Type B pancreatic cell (in vitro differentiated cells): ENCODE data around the gene LMCD1. TPM values are rescaled to one million over a fixed set of nuclear protein-coding genes. Genes with fewer than 3 reads are reported as not detected.
A peak's percentile ranks its signal among the peaks of the same experiment; 100 is the strongest.

Experiments used
- DNase-seq: peaks from one replicate; pipeline ENCODE4 v3.0.0; 2021; ENCODE audit warnings: mixed read lengths; ENCODE audit not compliant: unreplicated experiment; ENCODE audit errors: extremely low spot score
- H3K27ac Mint-ChIP-seq: 2 replicates; pipeline ENCODE4 v1.8.0; 2021; ENCODE audit warnings: mild to moderate bottlenecking, mixed read lengths
- H3K27me3 Mint-ChIP-seq: 2 replicates; pipeline ENCODE4 v1.8.0; 2021; ENCODE audit warnings: mixed read lengths
- H3K36me3 Mint-ChIP-seq: 2 replicates; pipeline ENCODE4 v1.8.0; 2021; ENCODE audit warnings: mixed read lengths
- H3K4me1 Mint-ChIP-seq: one replicate; pipeline ENCODE4 v1.8.0; 2021; ENCODE audit warnings: mixed read lengths; ENCODE audit not compliant: unreplicated experiment
- H3K4me3 Mint-ChIP-seq: 2 replicates; pipeline ENCODE4 v1.8.0; 2021; ENCODE audit warnings: mild to moderate bottlenecking, mixed read lengths
- H3K9me3 Mint-ChIP-seq: 2 replicates; pipeline ENCODE4 v1.8.0; 2021; ENCODE audit warnings: mixed read lengths
- total RNA-seq: library from RNA; stranded (reverse); gene quantifications from 2 replicates; pipeline ENCODE4 v1.2.1, GENCODE V29; 2021; ENCODE audit warnings: low replicate concordance
- TF ChIP-seq, protein P1 (sequence below): fragments of 200-600 bp; sonication (generic); conservative IDR thresholded peaks from 2 replicates; pipeline ENCODE4 v1.5.0; 2021; ENCODE audit warnings: antibody characterized with exemption, mild to moderate bottlenecking

Gene LMCD1
- total RNA-seq, 1 donor from 2014 or later = 33.1 TPM

DNA sequence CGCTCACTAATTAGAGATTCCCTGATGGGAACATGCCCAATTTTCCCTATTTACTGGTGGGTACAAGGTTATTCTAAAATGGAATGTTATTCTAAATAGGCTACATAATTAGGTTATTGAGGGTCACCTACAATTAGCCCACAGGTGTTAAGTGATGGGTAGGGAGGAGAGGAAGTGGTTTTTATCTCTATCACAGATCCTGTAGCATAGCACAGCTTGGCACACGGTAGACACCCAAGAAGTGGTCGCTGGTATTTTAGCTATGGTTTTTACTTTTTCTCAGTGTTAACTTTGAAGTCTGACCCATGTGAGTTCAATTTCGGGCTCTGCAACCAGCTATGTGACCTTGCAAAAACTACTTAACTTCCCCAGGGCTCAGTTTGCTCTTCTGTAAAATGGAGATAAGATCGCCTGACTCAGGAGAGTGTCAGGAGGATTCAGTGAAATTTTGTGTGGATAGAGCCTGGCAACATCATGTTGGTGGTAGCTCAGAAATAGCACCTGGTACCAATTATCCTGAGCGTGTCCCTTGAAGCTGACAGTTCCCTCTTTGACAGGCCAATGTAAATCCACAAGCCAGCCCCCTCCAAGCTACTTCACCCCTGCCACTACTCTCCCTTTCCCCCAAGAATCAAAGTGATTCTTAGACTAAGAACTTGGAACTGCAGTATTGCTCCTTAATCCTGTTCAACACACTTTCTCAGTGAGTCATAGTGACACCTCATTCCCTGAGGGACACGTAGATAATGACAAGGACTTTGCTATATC, 8.7 kb upstream of the LMCD1 start:
- Mint-ChIP-seq H3K27me3 (peaks cover 14% of the 10 kb centered on the region), H3K4me1 (peaks cover 37% of the 10 kb centered on the region), H3K36me3 (peaks cover 2% of the 10 kb centered on the region), H3K4me3 (no peak overlapping the region), H3K9me3 (no peaks in the 10 kb centered on the region), H3K27ac (peak overlapping the region; percentile 46)
- TF ChIP-seq, protein P1, sequence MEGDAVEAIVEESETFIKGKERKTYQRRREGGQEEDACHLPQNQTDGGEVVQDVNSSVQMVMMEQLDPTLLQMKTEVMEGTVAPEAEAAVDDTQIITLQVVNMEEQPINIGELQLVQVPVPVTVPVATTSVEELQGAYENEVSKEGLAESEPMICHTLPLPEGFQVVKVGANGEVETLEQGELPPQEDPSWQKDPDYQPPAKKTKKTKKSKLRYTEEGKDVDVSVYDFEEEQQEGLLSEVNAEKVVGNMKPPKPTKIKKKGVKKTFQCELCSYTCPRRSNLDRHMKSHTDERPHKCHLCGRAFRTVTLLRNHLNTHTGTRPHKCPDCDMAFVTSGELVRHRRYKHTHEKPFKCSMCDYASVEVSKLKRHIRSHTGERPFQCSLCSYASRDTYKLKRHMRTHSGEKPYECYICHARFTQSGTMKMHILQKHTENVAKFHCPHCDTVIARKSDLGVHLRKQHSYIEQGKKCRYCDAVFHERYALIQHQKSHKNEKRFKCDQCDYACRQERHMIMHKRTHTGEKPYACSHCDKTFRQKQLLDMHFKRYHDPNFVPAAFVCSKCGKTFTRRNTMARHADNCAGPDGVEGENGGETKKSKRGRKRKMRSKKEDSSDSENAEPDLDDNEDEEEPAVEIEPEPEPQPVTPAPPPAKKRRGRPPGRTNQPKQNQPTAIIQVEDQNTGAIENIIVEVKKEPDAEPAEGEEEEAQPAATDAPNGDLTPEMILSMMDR = no peak
- DNase-seq = no peak

DNA sequence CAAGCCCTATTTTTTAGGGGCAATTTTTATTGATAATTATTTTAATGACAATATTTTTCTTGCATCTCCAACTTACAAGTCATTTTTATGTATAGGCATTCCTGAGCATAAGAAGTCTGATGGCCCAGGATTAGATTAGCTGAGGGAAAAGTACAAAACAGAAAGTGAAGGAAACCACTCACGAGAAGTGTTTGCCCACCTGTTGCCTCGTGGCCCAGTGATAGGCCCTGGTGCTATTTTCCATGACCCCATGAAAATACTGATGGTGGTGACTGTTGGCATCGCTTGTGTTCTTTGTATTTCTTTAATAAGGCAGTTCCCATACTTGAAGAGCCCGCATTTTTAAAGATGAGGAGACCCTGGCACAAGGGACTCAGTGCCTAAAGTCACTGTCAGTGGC, 7.9 kb upstream of the LMCD1 start:
- TF ChIP-seq, protein P1 = no peak
- no peak for DNase-seq
- H3K27ac Mint-ChIP-seq = no peak overlapping the region
- peaks cover 14% of the 10 kb centered on the region for H3K27me3 Mint-ChIP-seq
- H3K9me3 Mint-ChIP-seq = no peaks in the 10 kb centered on the region
- H3K36me3 Mint-ChIP-seq = no peaks in the 10 kb centered on the region
- peaks cover 41% of the 10 kb centered on the region for H3K4me1 Mint-ChIP-seq
- no peak overlapping the region for H3K4me3 Mint-ChIP-seq

DNA sequence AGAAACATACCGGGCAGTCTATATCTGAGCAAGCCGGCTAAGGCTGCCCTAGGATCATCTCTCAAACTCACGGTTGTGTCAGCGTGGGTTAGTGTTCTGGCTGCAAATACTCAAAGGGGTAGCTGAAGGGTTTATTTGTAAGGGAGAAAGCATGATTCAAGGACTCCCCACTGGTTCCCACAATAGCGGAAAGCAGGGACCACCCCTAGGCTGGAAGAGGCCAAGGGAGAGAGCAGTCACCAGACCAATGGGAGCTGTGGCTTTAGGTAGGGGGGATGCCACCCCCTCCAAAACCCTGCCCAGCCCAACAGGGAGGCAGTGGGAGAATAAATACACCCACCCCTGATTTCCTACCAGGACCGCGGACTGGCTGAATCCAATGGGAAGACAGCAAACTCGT, 7.3 kb upstream of the LMCD1 start:
- Mint-ChIP-seq H3K9me3 (no peaks in the 10 kb centered on the region), H3K4me3 (no peak overlapping the region), H3K36me3 (no peaks in the 10 kb centered on the region), H3K27ac (no peak overlapping the region), H3K4me1 (peaks cover 42% of the 10 kb centered on the region), H3K27me3 (peaks cover 14% of the 10 kb centered on the region)
- no peak for DNase-seq
- TF ChIP-seq, protein P1 = no peak

DNA sequence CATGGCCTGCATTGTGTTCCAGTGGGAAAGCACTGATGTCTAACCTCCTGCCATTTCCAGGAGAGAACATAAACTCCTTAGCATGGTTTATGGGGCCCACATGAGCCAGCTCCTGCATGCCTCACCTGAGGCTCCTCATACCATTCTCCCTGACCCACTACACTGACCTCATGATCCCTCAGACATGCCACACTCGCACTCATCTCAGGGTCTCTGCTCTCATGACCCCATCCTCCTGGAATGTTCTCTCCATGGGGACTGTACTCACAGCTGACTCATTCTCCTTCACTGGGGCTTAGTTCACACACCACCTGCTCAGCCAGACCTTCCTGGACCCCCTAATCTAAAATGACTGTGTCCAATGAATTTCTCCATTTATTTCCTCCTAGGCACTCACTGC, 4.0 kb upstream of the LMCD1 start:
- TF ChIP-seq, protein P1 = no peak
- Mint-ChIP-seq H3K27me3 (peaks cover 4% of the 10 kb centered on the region), H3K36me3 (no peaks in the 10 kb centered on the region), H3K4me1 (peaks cover 36% of the 10 kb centered on the region), H3K9me3 (no peaks in the 10 kb centered on the region), H3K27ac (no peak overlapping the region), H3K4me3 (no peak overlapping the region)
- DNase-seq = no peak

DNA sequence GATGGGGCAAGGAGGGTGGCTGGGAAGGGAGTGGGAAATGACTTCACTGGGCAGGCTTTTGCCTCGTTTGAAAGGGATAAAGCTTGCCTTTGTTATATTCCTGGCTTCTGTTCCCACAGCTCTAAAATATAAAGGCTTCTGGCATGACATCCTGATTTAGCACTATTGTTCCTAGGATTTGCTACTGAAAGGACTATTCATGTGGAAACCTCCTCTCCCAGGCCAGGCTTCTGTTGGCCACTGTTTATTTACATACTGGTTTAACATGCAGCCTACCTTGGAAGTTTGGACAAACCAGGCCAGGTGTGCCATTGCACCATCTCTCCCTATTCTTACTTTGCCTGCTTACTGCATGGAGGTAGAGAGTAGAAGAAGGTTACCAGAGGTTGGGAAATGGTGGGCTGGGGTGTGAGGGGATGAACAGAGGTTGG, 2.4 kb upstream of the LMCD1 start:
- Mint-ChIP-seq H3K4me3 (no peak overlapping the region), H3K36me3 (no peaks in the 10 kb centered on the region), H3K9me3 (no peaks in the 10 kb centered on the region), H3K27me3 (no peaks in the 10 kb centered on the region), H3K4me1 (peaks cover 43% of the 10 kb centered on the region), H3K27ac (peak overlapping the region; percentile 43)
- no peak for DNase-seq
- TF ChIP-seq, protein P1 = no peak
